ENCODE measurements around the gene WDR59. TPM values are rescaled to one million over a fixed set of nuclear protein-coding genes. Genes with fewer than 3 reads are reported as not detected.
A peak's percentile ranks its signal among the peaks of the same experiment; 100 is the strongest.

Gene WDR59
- polyA plus RNA-seq, 1 donor (not counting 4 experiments of a cell fraction or from before 2014, with no cell fraction given), result 59.7 TPM

- no peaks in the 10 kb centered on the region for H3K27me3 ChIP-seq (ENCODE audit: control insufficient read depth, extremely low read depth, insufficient read depth, low read length)
- no peak overlapping the region for H3K4me2 ChIP-seq (ENCODE audit: control insufficient read depth, extremely low read depth, insufficient read depth, low read depth, low read length)
- H4K20me1 ChIP-seq (ENCODE audit: control insufficient read depth, extremely low read depth, insufficient read depth, low read length), result no peaks in the 10 kb centered on the region
- H3K4me3 ChIP-seq (ENCODE audit: control insufficient read depth in 2 of 3, extremely low read depth in 1 of 3, insufficient read depth in 2 of 3, low read depth in 1 of 3, low read length in 3 of 3), result no peak overlapping the region
- DNase-seq (ENCODE audit: low read depth, low spot score), result peak; percentile 41
- no peaks in the 10 kb centered on the region for H3K9me1 ChIP-seq (ENCODE audit: control insufficient read depth, extremely low read depth, insufficient read depth, low read length)
- TF ChIP-seq EZH2 (IDR thresholded peaks at IDR 0.05; ENCODE audit: low read length), result no peak
- TF ChIP-seq CTCF (optimal IDR thresholded peaks at IDR 0.05 in 1 of 3, IDR thresholded peaks at IDR 0.05 in 1 of 3, conservative IDR thresholded peaks at IDR 0.05 in 1 of 3; ENCODE audit: extremely low read depth in 1 of 3, insufficient read depth in 2 of 3, low read length in 3 of 3), result no peak
- H3K9me3 ChIP-seq (ENCODE audit: control insufficient read depth, low read depth, low read length), result no peaks in the 10 kb centered on the region
- H3K4me1 ChIP-seq (ENCODE audit: control insufficient read depth, extremely low read depth, insufficient read depth, low read length), result peaks cover 10% of the 10 kb centered on the region
- H2AFZ ChIP-seq (ENCODE audit: control insufficient read depth, low read length), result no peak overlapping the region
- no peak overlapping the region for H3K9ac ChIP-seq (ENCODE audit: control insufficient read depth, extremely low read depth, insufficient read depth, low read length)
- dilution Hi-C loops (cut with MboI; ENCODE audit: extremely low pct_ligation_motif_present, low sequenced_read_pairs), result no loop called here
- FAIRE-seq, result peak; percentile 86
- H3K79me2 ChIP-seq (ENCODE audit: control insufficient read depth, insufficient read depth, low read length), result no peaks in the 10 kb centered on the region
- H3K27ac ChIP-seq (ENCODE audit: control insufficient read depth, insufficient read depth, low read length), result no peak overlapping the region
- peaks cover 5 to 12% of the 10 kb centered on the region in 2 experiments for H3K36me3 ChIP-seq (ENCODE audit: control insufficient read depth in 2 of 2, extremely low read depth in 1 of 2, insufficient read depth in 2 of 2, low read length in 2 of 2)
Measured at GRCh38 chr16:74896389-74897370, 88.2 kb downstream of the WDR59 start.

GRCh38 chr16:74893541-74893940 lies 91.4 kb downstream of the WDR59 start:
- dilution Hi-C loops (cut with MboI; ENCODE audit: extremely low pct_ligation_motif_present, low sequenced_read_pairs), result no loop called here
- FAIRE-seq (no peak), DNase-seq (ENCODE audit: low read depth, low spot score) (no peak)
- H3K79me2 ChIP-seq (ENCODE audit: control insufficient read depth, insufficient read depth, low read length), result no peaks in the 10 kb centered on the region
- no peak overlapping the region for H3K4me2 ChIP-seq (ENCODE audit: control insufficient read depth, extremely low read depth, insufficient read depth, low read depth, low read length)
- no peak overlapping the region for H2AFZ ChIP-seq (ENCODE audit: control insufficient read depth, low read length)
- no peak overlapping the region for H3K9ac ChIP-seq (ENCODE audit: control insufficient read depth, extremely low read depth, insufficient read depth, low read length)
- TF ChIP-seq EZH2 (IDR thresholded peaks at IDR 0.05; ENCODE audit: low read length) (no peak), CTCF (optimal IDR thresholded peaks at IDR 0.05 in 1 of 3, IDR thresholded peaks at IDR 0.05 in 1 of 3, conservative IDR thresholded peaks at IDR 0.05 in 1 of 3; ENCODE audit: extremely low read depth in 1 of 3, insufficient read depth in 2 of 3, low read length in 3 of 3) (no peak)
- no peaks in the 10 kb centered on the region for H3K27me3 ChIP-seq (ENCODE audit: control insufficient read depth, extremely low read depth, insufficient read depth, low read length)
- H3K36me3 ChIP-seq (ENCODE audit: control insufficient read depth in 2 of 2, extremely low read depth in 1 of 2, insufficient read depth in 2 of 2, low read length in 2 of 2), result peaks cover 3 to 10% of the 10 kb centered on the region in 2 experiments
- H3K9me3 ChIP-seq (ENCODE audit: control insufficient read depth, low read depth, low read length), result no peaks in the 10 kb centered on the region
- H3K9me1 ChIP-seq (ENCODE audit: control insufficient read depth, extremely low read depth, insufficient read depth, low read length), result no peaks in the 10 kb centered on the region
- no peak overlapping the region for H3K4me3 ChIP-seq (ENCODE audit: control insufficient read depth in 2 of 3, extremely low read depth in 1 of 3, insufficient read depth in 2 of 3, low read depth in 1 of 3, low read length in 3 of 3)
- peaks cover 16% of the 10 kb centered on the region for H3K4me1 ChIP-seq (ENCODE audit: control insufficient read depth, extremely low read depth, insufficient read depth, low read length)
- H4K20me1 ChIP-seq (ENCODE audit: control insufficient read depth, extremely low read depth, insufficient read depth, low read length), result no peaks in the 10 kb centered on the region
- no peak overlapping the region for H3K27ac ChIP-seq (ENCODE audit: control insufficient read depth, insufficient read depth, low read length)

All from keratinocyte (primary cell).